ENCODE results near the gene ABCD1. TPM values are rescaled to one million over a fixed set of nuclear protein-coding genes. Genes with fewer than 3 reads are reported as not detected.
"Not testable (repeated sequence)": the region's sequence is repeated elsewhere in the genome, so short reads cannot be mapped to it uniquely, and the experiment has no call there.

Gene ABCD1
- total RNA-seq, 4 donors from 2014 or later, result 13.0 to 36.6 (median 15.0) TPM

GRCh38 chrX:153696100-153696499, 28.6 kb upstream of the ABCD1 start:
- TF ChIP-seq CTCF (IDR thresholded peaks at IDR 0.05) (no peak), POLR2A (IDR thresholded peaks at IDR 0.05) (no peak), EP300 (IDR thresholded peaks at IDR 0.05) (no peak)

GRCh38 chrX:153696538-153696937, 28.1 kb upstream of the ABCD1 start:
- H3K4me3 ChIP-seq; H3K27ac ChIP-seq; H3K27me3 ChIP-seq; H3K9me3 ChIP-seq; DNase-seq (ENCODE audit: low spot score in 2 of 2); H3K4me1 ChIP-seq: not testable (repeated sequence)
- 79 to 92% methylated on average over 4 to 10 of the region's 10 CpGs for WGBS, 2 donors
- peaks cover 0 to 39% (median 0%) of the 10 kb centered on the region in 3 donors for H3K36me3 ChIP-seq

More at GRCh38 chrX:153696100-153696499, 28.6 kb upstream of the ABCD1 start:
- Histone ChIP-seq H3K27ac (no peak overlapping the region), H3K4me3 (no peak overlapping the region), H3K4me1 (no peaks in the 10 kb centered on the region), H3K9me3 (no peaks in the 10 kb centered on the region), H3K27me3 (no peaks in the 10 kb centered on the region), H3K36me3 (peaks cover 0 to 35% (median 0%) of the 10 kb centered on the region in 3 donors)
- 76 to 83% methylated on average over 5 to 15 of the region's 15 CpGs for WGBS, 2 donors
- no peak for DNase-seq (ENCODE audit: low spot score in 2 of 2)

- not testable (repeated sequence) for H3K27ac ChIP-seq; H3K27me3 ChIP-seq; H3K4me1 ChIP-seq; H3K9me3 ChIP-seq; DNase-seq (ENCODE audit: low spot score in 2 of 2); H3K4me3 ChIP-seq
- WGBS, 2 donors, result 82% methylated on average over 10 to 16 of the region's 16 CpGs
- H3K36me3 ChIP-seq, result peaks cover 0 to 46% (median 0%) of the 10 kb centered on the region in 3 donors
These were observed 27.5 kb upstream of the ABCD1 start for GRCh38 chrX:153696986-153697722.

- Histone ChIP-seq H3K4me3 (no peak overlapping the region), H3K27ac (no peak overlapping the region), H3K36me3 (peaks cover 0 to 56% (median 0%) of the 10 kb centered on the region in 3 donors), H3K9me3 (no peaks in the 10 kb centered on the region), H3K4me1 (peaks cover 0 to 2% (median 0%) of the 10 kb centered on the region in 4 donors), H3K27me3 (no peaks in the 10 kb centered on the region)
- TF ChIP-seq EP300 (IDR thresholded peaks at IDR 0.05) (no peak), POLR2A (IDR thresholded peaks at IDR 0.05) (no peak), CTCF (IDR thresholded peaks at IDR 0.05) (no peak)
- 78% methylated on average over 7 to 15 of the region's 16 CpGs for WGBS, 2 donors
- no peak for DNase-seq (ENCODE audit: low spot score in 2 of 2)
These were observed 26.5 kb upstream of the ABCD1 start for GRCh38 chrX:153697924-153698865.

- DNase-seq (ENCODE audit: low spot score in 2 of 2); H3K27me3 ChIP-seq; H3K4me1 ChIP-seq; H3K9me3 ChIP-seq; H3K4me3 ChIP-seq: not testable (repeated sequence)
- Histone ChIP-seq H3K27ac (peak overlapping the region in 1 of 4 donors; percentile 26), H3K36me3 (peaks cover 0 to 50% (median 0%) of the 10 kb centered on the region in 3 donors)
- 88% methylated on average over 16 of the region's 16 CpGs; no CpG with 5 or more reads in 1 of the 2 donors for WGBS, 2 donors
These were observed 25.4 kb upstream of the ABCD1 start for GRCh38 chrX:153699210-153699783.

GRCh38 chrX:153699784-153700371, 24.8 kb upstream of the ABCD1 start:
- WGBS, 2 donors, result 73% methylated on average over 15 of the region's 18 CpGs; no CpG with 5 or more reads in 1 of the 2 donors
- H3K36me3 ChIP-seq, result peaks cover 0 to 44% (median 0%) of the 10 kb centered on the region in 3 donors
- H3K4me1 ChIP-seq; H3K4me3 ChIP-seq; H3K27me3 ChIP-seq; H3K9me3 ChIP-seq; DNase-seq (ENCODE audit: low spot score in 2 of 2): not testable (repeated sequence)
- peak overlapping the region in 3 of 4 donors; percentile 24 to 45 (median 41) for H3K27ac ChIP-seq

Measured in tibial nerve (tissue), 4 donors.